Psoas muscle (tissue), 8 donors: Measurements from ENCODE around the gene POC5. TPM values are rescaled to one million over a fixed set of nuclear protein-coding genes. Genes with fewer than 3 reads are reported as not detected.

Experiments
- ATAC-seq, 4 donors: fragments of 200-7000 bp; cut with Tn5 transposase; one replicate each; pipeline ENCODE4 v1.9.1; 2020; ENCODE audit warnings: moderate library complexity in 3 of 4, mild to moderate bottlenecking in 2 of 4
- DNase-seq, 2 donors: peaks; one replicate each; pipeline ENCODE4 v3.0.0-alpha.2; 2020
- H3K27ac ChIP-seq: fragments of 200-600 bp; one replicate; pipeline ENCODE4 v1.8.0; 2022
- H3K27me3 ChIP-seq, 3 donors: fragments of 200-600 bp in 1 of 3; one replicate each; pipeline versions ENCODE4 v1.6.1 to v1.8.0; 2013 to 2022; ENCODE audit warnings: low read length in 2 of 3, mild to moderate bottlenecking in 2 of 3, moderate library complexity in 1 of 3; ENCODE audit not compliant: insufficient read depth in 3 of 3
- H3K36me3 ChIP-seq, 2 donors: fragments of 200-600 bp in 1 of 2; one replicate each; pipeline versions ENCODE4 v1.6.1 to v1.8.0; 2013 to 2022; ENCODE audit warnings: low read depth in 1 of 2, mild to moderate bottlenecking in 1 of 2, moderate library complexity in 1 of 2; ENCODE audit not compliant: insufficient read depth in 1 of 2
- H3K4me1 ChIP-seq: fragments of 200-600 bp; one replicate; pipeline ENCODE4 v1.8.0; 2022
- H3K4me3 ChIP-seq: fragments of 200-600 bp; one replicate; pipeline ENCODE4 v1.8.0; 2022; ENCODE audit warnings: mild to moderate bottlenecking
- H3K9me3 ChIP-seq: fragments of 200-600 bp; one replicate; pipeline ENCODE4 v1.8.0; 2022
- CTCF ChIP-seq: fragments of 200-600 bp; IDR thresholded peaks from one replicate; pipeline ENCODE4 v1.8.0; 2022; ENCODE audit warnings: antibody characterized with exemption
- WGBS, 3 donors: extraction: QIAGEN DNeasy Blood & Tissue Kit; methylation state at CpG; one replicate each; pipeline versions ENCODE4 v1.1.6 to v1.1.7; 2013; 5-methylcytosine and 5-hydroxymethylcytosine counted together
- intact Hi-C, 2 donors: fragments of 100-400 bp; cut with DNase I; formaldehyde crosslinking; loops; one replicate each; pipeline versions ENCODE4 v1.11.0 to v1.14.2; 2022
- polyA plus RNA-seq, 3 donors: library from polyadenylated mRNA; stranded (reverse); fragments of 200-250 nt; gene quantifications; one replicate each; pipeline ENCODE4 v1.2.3, GENCODE V29; 2013
- total RNA-seq, 4 donors: library from RNA; stranded (reverse); fragmentation: NEBNext Ultra II Directional in 2 of 4; extraction: Animal tissue kit (Norgen Biotek cat#: 25700) in 2 of 4; gene quantifications; one replicate each; pipeline versions ENCODE4 v1.2.1 to v1.2.4, GENCODE V29; 2021 to 2023
- donor health status: healthy with polysubstance abuse.
- donor health status: DM: no; HTN: no; CAD: no; lungs with moderate emphysema.
- donor health status: Bipolar disorder and iron deficiency.
- donor health status: healthy.
- donor health status: DM: yes; HTN: yes; CAD: no.
- donor health status: DM: no; HTN: no; CAD: no.
- donor health status: DM: no; HTN: no; CAD: no.
- donor health status: DM: yes; HTN: yes; CAD: no.

POC5 gene
- total and polyA plus RNA-seq, 7 donors: 3.3 to 7.1 (median 4.0) TPM

GRCh38 chr5:75753182-75753581 is 35.9 kb upstream of the POC5 start:
- no peaks in the 10 kb centered on the region for H3K36me3 ChIP-seq
- ATAC-seq (no peak), DNase-seq (no peak)
- TF ChIP-seq CTCF: no peak
- H3K4me3 ChIP-seq: no peak overlapping the region
- no peak overlapping the region for H3K27ac ChIP-seq
- H3K9me3 ChIP-seq: no peaks in the 10 kb centered on the region
- H3K4me1 ChIP-seq: no peaks in the 10 kb centered on the region
- no peaks in the 10 kb centered on the region for H3K27me3 ChIP-seq
- WGBS, 3 donors: 72 to 76% (median 73%) methylated on average over 4 of the region's 4 CpGs
- intact Hi-C loops: no loop called here

GRCh38 chr5:75744355-75744754 is 27.1 kb upstream of the POC5 start:
- no peak for TF ChIP-seq CTCF
- H3K9me3 ChIP-seq: no peaks in the 10 kb centered on the region
- no peak overlapping the region for H3K27ac ChIP-seq
- H3K4me3 ChIP-seq: no peak overlapping the region
- H3K27me3 ChIP-seq: peaks cover 0 to 5% (median 0%) of the 10 kb centered on the region in 3 donors
- ATAC-seq (no peak), DNase-seq (no peak)
- H3K4me1 ChIP-seq: no peaks in the 10 kb centered on the region
- intact Hi-C loops: no loop called here
- WGBS, 3 donors: 84 to 87% (median 84%) methylated on average over 3 of the region's 3 CpGs
- H3K36me3 ChIP-seq: no peaks in the 10 kb centered on the region

- ATAC-seq (no peak), DNase-seq (no peak)
- no peak for TF ChIP-seq CTCF
- Histone ChIP-seq H3K27me3 (peaks cover 0 to 8% (median 0%) of the 10 kb centered on the region in 3 donors), H3K4me1 (no peaks in the 10 kb centered on the region), H3K27ac (no peak overlapping the region), H3K9me3 (no peaks in the 10 kb centered on the region), H3K36me3 (no peaks in the 10 kb centered on the region), H3K4me3 (no peak overlapping the region)
- WGBS, 3 donors: 58 to 73% (median 66%) methylated on average over 8 of the region's 8 CpGs
- intact Hi-C loops: no loop called here
Measured at GRCh38 chr5:75736273-75736672, 19.0 kb upstream of the POC5 start.

GRCh38 chr5:75734913-75735789 is 17.9 kb upstream of the POC5 start:
- no peak for TF ChIP-seq CTCF
- no peak for ATAC-seq
- Histone ChIP-seq H3K9me3 (no peaks in the 10 kb centered on the region), H3K36me3 (no peaks in the 10 kb centered on the region), H3K27me3 (peaks cover 0 to 3% (median 0%) of the 10 kb centered on the region in 3 donors), H3K27ac (no peak overlapping the region), H3K4me1 (no peaks in the 10 kb centered on the region), H3K4me3 (no peak overlapping the region)
- DNase-seq: no peak
- intact Hi-C loops: no loop called here
- WGBS, 3 donors: 45 to 54% (median 45%) methylated on average over 6 of the region's 6 CpGs
